HepG2 (cell line): ENCODE results near the gene PATZ1. TPM values are rescaled to one million over a fixed set of nuclear protein-coding genes. Genes with fewer than 3 reads are reported as not detected.

Experiments
- KLF12 ChIP-seq: sonication (generic); formaldehyde crosslinking; IDR thresholded peaks from 2 replicates; pipeline ENCODE4 v1.4.0; 2020; ENCODE audit warnings: missing genetic modification reagents, borderline replicate concordance
- PHF21A ChIP-seq: sonication (generic); formaldehyde crosslinking; IDR thresholded peaks from 2 replicates; pipeline ENCODE4 v1.5.0; 2020; ENCODE audit warnings: mild to moderate bottlenecking, missing genetic modification reagents
- POLR2AphosphoS5 ChIP-seq: IDR thresholded peaks from 2 replicates; pipeline ENCODE4 v1.6.1; 2012; ENCODE audit warnings: low read depth, low read length
- SATB2 ChIP-seq: sonication (generic); formaldehyde crosslinking; IDR thresholded peaks from 2 replicates; pipeline ENCODE4 v1.5.0; 2020; ENCODE audit warnings: missing genetic modification reagents
- ZNF160 ChIP-seq: sonication (generic); formaldehyde crosslinking; IDR thresholded peaks from 2 replicates; pipeline ENCODE4 v1.8.0; 2022; ENCODE audit warnings: mild to moderate bottlenecking, inconsistent platforms, missing genetic modification reagents
- ZNF737 ChIP-seq: sonication (generic); formaldehyde crosslinking; IDR thresholded peaks from 2 replicates; pipeline ENCODE4 v1.5.0; 2020; ENCODE audit warnings: missing genetic modification reagents, mild to moderate bottlenecking, borderline replicate concordance
- ZNF766 ChIP-seq: sonication (generic); formaldehyde crosslinking; IDR thresholded peaks from 2 replicates; pipeline ENCODE4 v1.5.0; 2020; ENCODE audit warnings: missing genetic modification reagents, borderline replicate concordance
- ZNF841 ChIP-seq: sonication (generic); formaldehyde crosslinking; IDR thresholded peaks from 2 replicates; pipeline ENCODE4 v1.8.1; 2023; ENCODE audit warnings: missing genetic modification reagents, borderline replicate concordance
- polyA plus RNA-seq, 8 experiments: library from polyadenylated mRNA; depleted of rRNA in 3 of 8; stranded (reverse) in 7 of 8; unstranded in 1 of 8; fragments of >200 nt; fragmentation: Illumina TruSeq in 4 of 8; extraction: Trizol in 4 of 8; gene quantifications; 2 replicates each; pipeline versions ENCODE4 v1.2.1 to v1.2.3, GENCODE V29; 2011 to 2016; ENCODE audit warnings: low read depth in 4 of 8, missing spikeins in 1 of 8, mixed read lengths in 1 of 8; ENCODE audit not compliant: insufficient read depth in 1 of 8
- total RNA-seq, 5 experiments: library from RNA; depleted of rRNA; stranded (reverse); fragments of >200 nt; fragmentation: Illumina TruSeq; extraction: Trizol; gene quantifications; 2 replicates each; pipeline ENCODE4 v1.2.3, GENCODE V29; 2016; ENCODE audit warnings: low read depth in 1 of 5
- TF ChIP-seq, protein P1 (sequence below), 2 experiments: sonication (generic) in 1 of 2; formaldehyde crosslinking in 1 of 2; IDR thresholded peaks; 2 replicates each; pipeline versions ENCODE4 v1.5.1 to v1.6.1; 2011 to 2020; ENCODE audit warnings: borderline replicate concordance in 1 of 2, low read depth in 1 of 2, low read length in 1 of 2, mild to moderate bottlenecking in 1 of 2, missing genetic modification reagents in 1 of 2, moderate library complexity in 1 of 2
- TF ChIP-seq, protein P2 (sequence below): sonication (generic); formaldehyde crosslinking; IDR thresholded peaks from 2 replicates; pipeline ENCODE4 v1.4.0; 2020; ENCODE audit warnings: missing genetic modification reagents, borderline replicate concordance
- TF ChIP-seq, protein P3 (sequence below): sonication (generic); formaldehyde crosslinking; IDR thresholded peaks from 2 replicates; pipeline ENCODE4 v1.4.0; 2020; ENCODE audit warnings: missing genetic modification reagents
- TF ChIP-seq, protein P4 (sequence below): sonication (generic); formaldehyde crosslinking; IDR thresholded peaks from 2 replicates; pipeline ENCODE4 v1.5.0; 2020; ENCODE audit warnings: mild to moderate bottlenecking, missing genetic modification reagents
- TF ChIP-seq, protein P5 (sequence below): sonication (generic); formaldehyde crosslinking; IDR thresholded peaks from 2 replicates; pipeline ENCODE4 v1.5.1; 2020; ENCODE audit warnings: mild to moderate bottlenecking, missing genetic modification reagents, moderate library complexity

PATZ1 gene
- total and polyA plus RNA-seq, 2 of the 13 experiments (the other 11 are each of a cell fraction or from before 2014, with no cell fraction given) = 24.9 to 30.5 TPM

DNA sequence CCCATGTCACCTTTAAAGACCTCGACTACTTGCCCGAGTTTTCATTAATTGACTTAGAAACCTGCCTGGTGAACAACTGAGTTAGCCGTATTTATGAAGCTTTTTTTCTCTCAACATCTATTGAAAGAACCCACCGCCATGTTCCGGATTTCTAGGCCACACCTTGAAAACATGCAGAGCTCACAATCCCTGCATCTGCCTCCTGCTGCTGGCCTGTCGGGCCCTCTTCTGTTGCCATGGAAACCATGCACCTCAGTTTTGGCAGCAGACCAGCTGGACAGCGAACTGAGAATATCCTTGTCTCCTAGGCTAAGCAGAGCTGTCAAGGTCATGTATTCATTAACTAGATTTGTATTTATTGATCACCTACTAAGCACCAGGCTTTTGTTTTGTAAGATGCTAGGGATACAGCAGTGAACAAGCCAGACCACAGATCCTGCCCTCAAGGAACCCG, 4.3 kb upstream of the PATZ1 start (continued):
- TF ChIP-seq, protein P1, sequence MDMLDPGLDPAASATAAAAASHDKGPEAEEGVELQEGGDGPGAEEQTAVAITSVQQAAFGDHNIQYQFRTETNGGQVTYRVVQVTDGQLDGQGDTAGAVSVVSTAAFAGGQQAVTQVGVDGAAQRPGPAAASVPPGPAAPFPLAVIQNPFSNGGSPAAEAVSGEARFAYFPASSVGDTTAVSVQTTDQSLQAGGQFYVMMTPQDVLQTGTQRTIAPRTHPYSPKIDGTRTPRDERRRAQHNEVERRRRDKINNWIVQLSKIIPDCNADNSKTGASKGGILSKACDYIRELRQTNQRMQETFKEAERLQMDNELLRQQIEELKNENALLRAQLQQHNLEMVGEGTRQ (IDR thresholded peaks at IDR 0.05; ENCODE audit: low read depth, low read length) = no peak
- TF ChIP-seq, protein P1 (CRISPR knock-in tag; IDR thresholded peaks at IDR 0.05; ENCODE audit: borderline replicate concordance) = no peak
- TF ChIP-seq ZNF766 (CRISPR knock-in tag) = no peak
- TF ChIP-seq, protein P2, sequence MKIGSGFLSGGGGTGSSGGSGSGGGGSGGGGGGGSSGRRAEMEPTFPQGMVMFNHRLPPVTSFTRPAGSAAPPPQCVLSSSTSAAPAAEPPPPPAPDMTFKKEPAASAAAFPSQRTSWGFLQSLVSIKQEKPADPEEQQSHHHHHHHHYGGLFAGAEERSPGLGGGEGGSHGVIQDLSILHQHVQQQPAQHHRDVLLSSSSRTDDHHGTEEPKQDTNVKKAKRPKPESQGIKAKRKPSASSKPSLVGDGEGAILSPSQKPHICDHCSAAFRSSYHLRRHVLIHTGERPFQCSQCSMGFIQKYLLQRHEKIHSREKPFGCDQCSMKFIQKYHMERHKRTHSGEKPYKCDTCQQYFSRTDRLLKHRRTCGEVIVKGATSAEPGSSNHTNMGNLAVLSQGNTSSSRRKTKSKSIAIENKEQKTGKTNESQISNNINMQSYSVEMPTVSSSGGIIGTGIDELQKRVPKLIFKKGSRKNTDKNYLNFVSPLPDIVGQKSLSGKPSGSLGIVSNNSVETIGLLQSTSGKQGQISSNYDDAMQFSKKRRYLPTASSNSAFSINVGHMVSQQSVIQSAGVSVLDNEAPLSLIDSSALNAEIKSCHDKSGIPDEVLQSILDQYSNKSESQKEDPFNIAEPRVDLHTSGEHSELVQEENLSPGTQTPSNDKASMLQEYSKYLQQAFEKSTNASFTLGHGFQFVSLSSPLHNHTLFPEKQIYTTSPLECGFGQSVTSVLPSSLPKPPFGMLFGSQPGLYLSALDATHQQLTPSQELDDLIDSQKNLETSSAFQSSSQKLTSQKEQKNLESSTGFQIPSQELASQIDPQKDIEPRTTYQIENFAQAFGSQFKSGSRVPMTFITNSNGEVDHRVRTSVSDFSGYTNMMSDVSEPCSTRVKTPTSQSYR (CRISPR knock-in tag) = no peak
- TF ChIP-seq ZNF737 (CRISPR knock-in tag) = no peak
- TF ChIP-seq, protein P3, sequence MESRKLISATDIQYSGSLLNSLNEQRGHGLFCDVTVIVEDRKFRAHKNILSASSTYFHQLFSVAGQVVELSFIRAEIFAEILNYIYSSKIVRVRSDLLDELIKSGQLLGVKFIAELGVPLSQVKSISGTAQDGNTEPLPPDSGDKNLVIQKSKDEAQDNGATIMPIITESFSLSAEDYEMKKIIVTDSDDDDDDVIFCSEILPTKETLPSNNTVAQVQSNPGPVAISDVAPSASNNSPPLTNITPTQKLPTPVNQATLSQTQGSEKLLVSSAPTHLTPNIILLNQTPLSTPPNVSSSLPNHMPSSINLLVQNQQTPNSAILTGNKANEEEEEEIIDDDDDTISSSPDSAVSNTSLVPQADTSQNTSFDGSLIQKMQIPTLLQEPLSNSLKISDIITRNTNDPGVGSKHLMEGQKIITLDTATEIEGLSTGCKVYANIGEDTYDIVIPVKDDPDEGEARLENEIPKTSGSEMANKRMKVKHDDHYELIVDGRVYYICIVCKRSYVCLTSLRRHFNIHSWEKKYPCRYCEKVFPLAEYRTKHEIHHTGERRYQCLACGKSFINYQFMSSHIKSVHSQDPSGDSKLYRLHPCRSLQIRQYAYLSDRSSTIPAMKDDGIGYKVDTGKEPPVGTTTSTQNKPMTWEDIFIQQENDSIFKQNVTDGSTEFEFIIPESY = no peak
- TF ChIP-seq ZNF841 = no peak
- TF ChIP-seq POLR2AphosphoS5 = no peak
- TF ChIP-seq, protein P4, sequence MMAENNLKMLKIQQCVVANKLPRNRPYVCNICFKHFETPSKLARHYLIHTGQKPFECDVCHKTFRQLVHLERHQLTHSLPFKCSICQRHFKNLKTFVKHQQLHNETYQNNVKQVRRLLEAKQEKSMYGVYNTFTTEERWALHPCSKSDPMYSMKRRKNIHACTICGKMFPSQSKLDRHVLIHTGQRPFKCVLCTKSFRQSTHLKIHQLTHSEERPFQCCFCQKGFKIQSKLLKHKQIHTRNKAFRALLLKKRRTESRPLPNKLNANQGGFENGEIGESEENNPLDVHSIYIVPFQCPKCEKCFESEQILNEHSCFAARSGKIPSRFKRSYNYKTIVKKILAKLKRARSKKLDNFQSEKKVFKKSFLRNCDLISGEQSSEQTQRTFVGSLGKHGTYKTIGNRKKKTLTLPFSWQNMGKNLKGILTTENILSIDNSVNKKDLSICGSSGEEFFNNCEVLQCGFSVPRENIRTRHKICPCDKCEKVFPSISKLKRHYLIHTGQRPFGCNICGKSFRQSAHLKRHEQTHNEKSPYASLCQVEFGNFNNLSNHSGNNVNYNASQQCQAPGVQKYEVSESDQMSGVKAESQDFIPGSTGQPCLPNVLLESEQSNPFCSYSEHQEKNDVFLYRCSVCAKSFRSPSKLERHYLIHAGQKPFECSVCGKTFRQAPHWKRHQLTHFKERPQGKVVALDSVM = no peak
- no peak for TF ChIP-seq ZNF160 (CRISPR knock-in tag)
- peak; percentile 40; the same call in 1 of the 2 replicates for TF ChIP-seq PHF21A (CRISPR knock-in tag)
- TF ChIP-seq, protein P5, sequence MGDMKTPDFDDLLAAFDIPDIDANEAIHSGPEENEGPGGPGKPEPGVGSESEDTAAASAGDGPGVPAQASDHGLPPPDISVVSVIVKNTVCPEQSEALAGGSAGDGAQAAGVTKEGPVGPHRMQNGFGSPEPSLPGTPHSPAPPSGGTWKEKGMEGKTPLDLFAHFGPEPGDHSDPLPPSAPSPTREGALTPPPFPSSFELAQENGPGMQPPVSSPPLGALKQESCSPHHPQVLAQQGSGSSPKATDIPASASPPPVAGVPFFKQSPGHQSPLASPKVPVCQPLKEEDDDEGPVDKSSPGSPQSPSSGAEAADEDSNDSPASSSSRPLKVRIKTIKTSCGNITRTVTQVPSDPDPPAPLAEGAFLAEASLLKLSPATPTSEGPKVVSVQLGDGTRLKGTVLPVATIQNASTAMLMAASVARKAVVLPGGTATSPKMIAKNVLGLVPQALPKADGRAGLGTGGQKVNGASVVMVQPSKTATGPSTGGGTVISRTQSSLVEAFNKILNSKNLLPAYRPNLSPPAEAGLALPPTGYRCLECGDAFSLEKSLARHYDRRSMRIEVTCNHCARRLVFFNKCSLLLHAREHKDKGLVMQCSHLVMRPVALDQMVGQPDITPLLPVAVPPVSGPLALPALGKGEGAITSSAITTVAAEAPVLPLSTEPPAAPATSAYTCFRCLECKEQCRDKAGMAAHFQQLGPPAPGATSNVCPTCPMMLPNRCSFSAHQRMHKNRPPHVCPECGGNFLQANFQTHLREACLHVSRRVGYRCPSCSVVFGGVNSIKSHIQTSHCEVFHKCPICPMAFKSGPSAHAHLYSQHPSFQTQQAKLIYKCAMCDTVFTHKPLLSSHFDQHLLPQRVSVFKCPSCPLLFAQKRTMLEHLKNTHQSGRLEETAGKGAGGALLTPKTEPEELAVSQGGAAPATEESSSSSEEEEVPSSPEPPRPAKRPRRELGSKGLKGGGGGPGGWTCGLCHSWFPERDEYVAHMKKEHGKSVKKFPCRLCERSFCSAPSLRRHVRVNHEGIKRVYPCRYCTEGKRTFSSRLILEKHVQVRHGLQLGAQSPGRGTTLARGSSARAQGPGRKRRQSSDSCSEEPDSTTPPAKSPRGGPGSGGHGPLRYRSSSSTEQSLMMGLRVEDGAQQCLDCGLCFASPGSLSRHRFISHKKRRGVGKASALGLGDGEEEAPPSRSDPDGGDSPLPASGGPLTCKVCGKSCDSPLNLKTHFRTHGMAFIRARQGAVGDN (CRISPR knock-in tag) = no peak
- no peak for TF ChIP-seq SATB2 (CRISPR knock-in tag)
- TF ChIP-seq KLF12 = no peak
